SJCRH30 (cell line): ENCODE measurements around the gene TLN1. TPM values are rescaled to one million over a fixed set of nuclear protein-coding genes. Genes with fewer than 3 reads are reported as not detected.

ENCODE experiments used
- DNase-seq, 2 experiments: peaks; one replicate each; pipeline ENCODE4 v3.0.0-alpha.2; 2015 to 2020
- H3K27ac ChIP-seq: fragments of 250-450 bp; sonication (Bioruptor Pico); 2 replicates; pipeline ENCODE4 v1.5.1; 2020; ENCODE audit warnings: mild to moderate bottlenecking, moderate library complexity
- H3K27me3 ChIP-seq: fragments of 250-450 bp; sonication (Bioruptor Pico); 2 replicates; pipeline ENCODE4 v1.5.1; 2020; ENCODE audit warnings: mild to moderate bottlenecking, moderate library complexity
- H3K36me3 ChIP-seq: fragments of 250-450 bp; sonication (Bioruptor Pico); 2 replicates; pipeline ENCODE4 v1.5.1; 2020; ENCODE audit warnings: mild to moderate bottlenecking, moderate library complexity
- H3K4me1 ChIP-seq: fragments of 250-450 bp; sonication (Bioruptor Pico); 2 replicates; pipeline ENCODE4 v1.5.1; 2020; ENCODE audit warnings: mild to moderate bottlenecking, moderate library complexity
- H3K4me3 ChIP-seq: fragments of 250-450 bp; sonication (Bioruptor Pico); 2 replicates; pipeline ENCODE4 v1.5.1; 2020; ENCODE audit warnings: mild to moderate bottlenecking, moderate library complexity
- H3K9me3 ChIP-seq: fragments of 250-450 bp; sonication (Bioruptor Pico); replicated peaks from 2 replicates; pipeline ENCODE4 v1.5.1; 2020; ENCODE audit warnings: mild to moderate bottlenecking, moderate library complexity
- total RNA-seq: library from RNA; depleted of rRNA; stranded (reverse); fragments of >200 nt; shearing (Covaris generic); gene quantifications from 2 replicates; pipeline ENCODE4 v1.2.3, GENCODE V29; 2014

Gene TLN1
- total RNA-seq, 1 experiment from 2014 or later, result 65.0 TPM

- Histone ChIP-seq H3K4me1 (peaks cover 9% of the 10 kb centered on the region; the same call in 1 of the 2 replicates), H3K36me3 (peaks cover 42% of the 10 kb centered on the region), H3K4me3 (no peak overlapping the region), H3K27ac (no peak overlapping the region), H3K27me3 (no peaks in the 10 kb centered on the region), H3K9me3 (no peaks in the 10 kb centered on the region)
- no peak for DNase-seq
These were observed 12.0 kb upstream of the TLN1 start for GRCh38 chr9:35743880-35744518.

- H3K36me3 ChIP-seq, result peaks cover 45% of the 10 kb centered on the region
- H3K27ac ChIP-seq, result no peak overlapping the region
- DNase-seq, result no peak
- H3K9me3 ChIP-seq, result no peaks in the 10 kb centered on the region
- no peaks in the 10 kb centered on the region for H3K27me3 ChIP-seq
- H3K4me3 ChIP-seq, result no peak overlapping the region
- peaks cover 13% of the 10 kb centered on the region for H3K4me1 ChIP-seq
These were observed 11.5 kb upstream of the TLN1 start for GRCh38 chr9:35743452-35743851.

GRCh38 chr9:35741740-35742139 is 9.7 kb upstream of the TLN1 start:
- Histone ChIP-seq H3K27me3 (no peaks in the 10 kb centered on the region), H3K4me1 (peaks cover 14% of the 10 kb centered on the region), H3K27ac (no peak overlapping the region), H3K9me3 (no peaks in the 10 kb centered on the region), H3K36me3 (peaks cover 56% of the 10 kb centered on the region), H3K4me3 (no peak overlapping the region)
- no peak for DNase-seq

- Histone ChIP-seq H3K4me1 (peaks cover 13% of the 10 kb centered on the region), H3K9me3 (no peaks in the 10 kb centered on the region), H3K4me3 (no peak overlapping the region), H3K27me3 (no peaks in the 10 kb centered on the region), H3K36me3 (peaks cover 71% of the 10 kb centered on the region), H3K27ac (no peak overlapping the region)
- DNase-seq, result no peak
These were observed 8.2 kb upstream of the TLN1 start for GRCh38 chr9:35740243-35740642.

GRCh38 chr9:35738924-35739323 is 6.9 kb upstream of the TLN1 start:
- peaks cover 73% of the 10 kb centered on the region for H3K36me3 ChIP-seq
- H3K27me3 ChIP-seq, result no peaks in the 10 kb centered on the region
- peak overlapping the region; percentile 54; the same call in 1 of the 2 replicates for H3K27ac ChIP-seq
- H3K9me3 ChIP-seq, result no peaks in the 10 kb centered on the region
- peaks cover 13% of the 10 kb centered on the region for H3K4me1 ChIP-seq
- H3K4me3 ChIP-seq, result no peak overlapping the region
- DNase-seq, result no peak

- Histone ChIP-seq H3K27ac (peak overlapping the region; percentile 54), H3K36me3 (peaks cover 68% of the 10 kb centered on the region), H3K9me3 (no peaks in the 10 kb centered on the region), H3K4me3 (no peak overlapping the region), H3K4me1 (peaks cover 20% of the 10 kb centered on the region), H3K27me3 (no peaks in the 10 kb centered on the region)
- peak; percentile 74 to 81 for DNase-seq
These were observed 6.2 kb upstream of the TLN1 start for GRCh38 chr9:35738186-35738585.

- peaks cover 21% of the 10 kb centered on the region for H3K4me1 ChIP-seq
- DNase-seq, result no peak
- no peak overlapping the region for H3K27ac ChIP-seq
- no peaks in the 10 kb centered on the region for H3K9me3 ChIP-seq
- no peaks in the 10 kb centered on the region for H3K27me3 ChIP-seq
- H3K36me3 ChIP-seq, result peaks cover 61% of the 10 kb centered on the region
- no peak overlapping the region for H3K4me3 ChIP-seq
These were observed 5.1 kb upstream of the TLN1 start for GRCh38 chr9:35737143-35737542.

GRCh38 chr9:35736201-35736633 is 4.2 kb upstream of the TLN1 start:
- peak; percentile 72 to 80 for DNase-seq
- H3K36me3 ChIP-seq, result peaks cover 58% of the 10 kb centered on the region

GRCh38 chr9:35734096-35734495 is 2.1 kb upstream of the TLN1 start:
- H3K4me3 ChIP-seq, result no peak overlapping the region
- peaks cover 39% of the 10 kb centered on the region for H3K36me3 ChIP-seq
- peaks cover 35% of the 10 kb centered on the region for H3K4me1 ChIP-seq
- DNase-seq, result no peak
- H3K27ac ChIP-seq, result no peak overlapping the region
- no peaks in the 10 kb centered on the region for H3K27me3 ChIP-seq
- no peaks in the 10 kb centered on the region for H3K9me3 ChIP-seq

More at GRCh38 chr9:35736201-35736633, 4.2 kb upstream of the TLN1 start:
- Histone ChIP-seq H3K4me3 (no peak overlapping the region), H3K27ac (no peak overlapping the region), H3K9me3 (no peaks in the 10 kb centered on the region), H3K27me3 (no peaks in the 10 kb centered on the region), H3K4me1 (peaks cover 21% of the 10 kb centered on the region)

GRCh38 chr9:35732800-35733541 is 976 bp upstream of the TLN1 start:
- Histone ChIP-seq H3K27ac (peak overlapping the region; percentile 38), H3K4me3 (peak overlapping the region; percentile 68), H3K9me3 (no peaks in the 10 kb centered on the region), H3K36me3 (peaks cover 36% of the 10 kb centered on the region), H3K27me3 (no peaks in the 10 kb centered on the region), H3K4me1 (peaks cover 32% of the 10 kb centered on the region)
- DNase-seq, result peak; percentile 43 to 66

GRCh38 chr9:35731415-35732184 is 395 bp downstream of the TLN1 start:
- Histone ChIP-seq H3K27ac (peak overlapping the region; percentile 38), H3K4me1 (peaks cover 25% of the 10 kb centered on the region), H3K4me3 (peak overlapping the region; percentile 68), H3K27me3 (no peaks in the 10 kb centered on the region), H3K36me3 (peaks cover 25% of the 10 kb centered on the region), H3K9me3 (no peaks in the 10 kb centered on the region)
- peak; percentile 34 to 40 for DNase-seq

- Histone ChIP-seq H3K9me3 (no peaks in the 10 kb centered on the region), H3K4me1 (peaks cover 25% of the 10 kb centered on the region), H3K27ac (no peak overlapping the region)
These were observed 1.5 kb downstream of the TLN1 start for GRCh38 chr9:35730486-35730854.

GRCh38 chr9:35729700-35730485 is 2.1 kb downstream of the TLN1 start:
- Histone ChIP-seq H3K9me3 (no peaks in the 10 kb centered on the region), H3K36me3 (peaks cover 15% of the 10 kb centered on the region), H3K27ac (no peak overlapping the region), H3K4me3 (no peak overlapping the region), H3K4me1 (peaks cover 25% of the 10 kb centered on the region), H3K27me3 (no peaks in the 10 kb centered on the region)
- peak; percentile 52 to 70 for DNase-seq

More at GRCh38 chr9:35730486-35730854, 1.5 kb downstream of the TLN1 start:
- peaks cover 15% of the 10 kb centered on the region for H3K36me3 ChIP-seq
- DNase-seq, result no peak
- no peaks in the 10 kb centered on the region for H3K27me3 ChIP-seq
- H3K4me3 ChIP-seq, result no peak overlapping the region

GRCh38 chr9:35729101-35729500 is 2.9 kb downstream of the TLN1 start:
- H3K36me3 ChIP-seq, result peaks cover 17% of the 10 kb centered on the region; the same call in 1 of the 2 replicates
- no peaks in the 10 kb centered on the region for H3K9me3 ChIP-seq
- no peak for DNase-seq
- no peaks in the 10 kb centered on the region for H3K27me3 ChIP-seq
- H3K27ac ChIP-seq, result no peak overlapping the region
- H3K4me1 ChIP-seq, result peaks cover 25% of the 10 kb centered on the region
- H3K4me3 ChIP-seq, result no peak overlapping the region
